Stimulated activated CD8-positive, alpha-beta memory T cell treated with anti-CD3 and anti-CD28 coated beads, Interleukin-4, amount 100 ng/mL, for 24 hours (primary cell): ENCODE results near the gene ZNF275.
"Not testable (repeated sequence)": the region's sequence is repeated elsewhere in the genome, so short reads cannot be mapped to it uniquely, and the experiment has no call there.

ENCODE experiments used
- DNase-seq: peaks from one replicate; pipeline ENCODE4 v3.0.0-alpha.2; 2020; ENCODE audit warnings: low read depth

Gene ZNF275

DNA sequence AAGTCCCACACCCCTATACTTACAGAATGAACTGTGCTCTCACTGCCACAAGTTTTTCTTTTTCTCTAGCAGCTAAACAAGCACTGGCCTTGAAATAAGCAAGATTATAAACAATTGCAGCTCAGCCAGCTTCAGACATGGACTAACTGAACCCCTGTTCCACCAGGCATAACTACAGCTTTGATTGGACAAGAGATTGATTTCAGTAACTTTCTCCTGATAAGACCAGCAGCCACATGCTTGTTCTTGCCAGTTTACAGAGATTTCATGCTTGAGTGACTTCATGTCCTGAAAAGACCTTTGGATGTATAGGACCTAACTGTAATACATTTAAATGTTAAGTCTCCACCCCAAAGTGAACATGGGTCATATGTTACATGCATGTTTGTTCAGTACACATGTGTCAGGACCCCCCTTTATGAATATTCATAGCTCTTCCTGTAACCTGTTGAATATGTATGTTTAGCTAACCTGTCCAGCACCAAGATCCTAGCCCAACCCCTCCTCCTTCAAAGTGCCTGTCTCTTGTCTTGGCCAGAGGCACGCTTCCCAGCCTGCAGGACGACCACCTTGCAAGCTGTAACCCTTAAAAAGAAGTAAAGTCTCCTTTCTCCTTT is 27.9 kb downstream of the ZNF275 start:
- no peak for DNase-seq

DNA sequence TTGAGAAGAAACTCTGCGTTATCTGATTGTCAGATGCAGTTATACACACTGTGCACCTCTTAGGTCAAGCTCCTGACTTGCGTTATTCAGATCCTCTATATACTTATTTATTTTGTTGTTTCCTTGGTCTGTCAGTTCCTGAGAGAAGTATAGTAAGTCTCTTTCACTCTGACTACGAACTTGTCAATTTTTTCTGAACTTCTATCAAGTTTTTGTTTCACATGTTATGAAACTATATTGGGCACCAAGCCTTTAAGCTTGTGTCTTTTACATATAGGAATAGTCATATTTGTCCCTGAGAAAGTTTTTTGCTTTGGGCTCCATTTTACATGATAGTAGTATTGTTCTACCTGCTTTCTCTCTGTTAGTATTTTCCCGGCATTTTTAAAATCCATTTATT is 31.7 kb downstream of the ZNF275 start:
- DNase-seq: no peak

DNA sequence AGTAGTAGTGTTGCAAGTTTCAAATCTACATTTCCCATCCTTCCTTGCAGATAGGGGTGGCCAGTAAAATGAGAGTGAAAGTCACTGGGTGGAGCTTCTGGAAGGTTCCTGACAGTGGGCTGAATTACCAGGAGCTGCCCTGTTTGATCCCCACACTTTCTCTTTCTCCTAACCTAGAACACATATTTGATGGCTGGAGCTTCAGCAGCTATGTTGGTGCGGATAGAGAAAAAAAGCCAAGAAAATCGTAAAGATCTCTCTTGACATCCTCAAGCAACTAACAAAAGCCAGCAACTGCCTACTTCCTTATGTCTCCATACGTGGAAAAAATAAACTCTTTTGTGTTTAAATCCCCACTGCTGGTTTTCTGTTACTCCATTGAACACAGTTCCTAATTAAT is 32.2 kb downstream of the ZNF275 start:
- DNase-seq: no peak

DNA sequence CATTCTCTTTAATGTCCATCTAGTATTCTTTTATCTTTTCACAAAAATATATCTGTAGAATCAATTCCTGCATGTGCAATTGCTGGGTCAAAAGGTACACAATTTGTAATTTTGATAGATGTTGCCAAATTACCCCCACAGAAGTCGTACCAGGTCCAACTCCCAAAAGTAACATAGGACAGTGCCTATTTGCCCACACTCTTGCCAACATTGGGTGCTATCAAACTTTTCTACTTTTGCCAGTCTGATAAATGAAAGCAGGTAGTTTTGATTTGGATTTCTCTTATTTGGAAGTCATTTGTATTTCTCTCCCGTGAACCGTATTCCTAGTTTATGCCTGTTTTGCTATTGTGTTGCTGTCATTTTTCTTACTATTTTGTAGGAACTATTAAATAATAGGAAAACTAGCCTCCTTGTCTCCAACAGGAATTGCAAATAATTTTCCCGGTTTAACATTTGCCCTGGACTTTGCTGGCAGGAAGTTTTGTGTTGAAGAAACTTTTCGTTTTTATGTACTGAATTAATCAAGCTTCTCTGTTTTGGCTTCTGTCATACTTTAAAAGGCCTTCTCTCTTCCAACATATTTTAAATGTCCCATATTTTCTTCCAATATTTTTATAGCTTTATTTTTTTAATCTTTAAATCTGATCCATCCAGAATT is 33.1 kb downstream of the ZNF275 start:
- no peak for DNase-seq

DNA sequence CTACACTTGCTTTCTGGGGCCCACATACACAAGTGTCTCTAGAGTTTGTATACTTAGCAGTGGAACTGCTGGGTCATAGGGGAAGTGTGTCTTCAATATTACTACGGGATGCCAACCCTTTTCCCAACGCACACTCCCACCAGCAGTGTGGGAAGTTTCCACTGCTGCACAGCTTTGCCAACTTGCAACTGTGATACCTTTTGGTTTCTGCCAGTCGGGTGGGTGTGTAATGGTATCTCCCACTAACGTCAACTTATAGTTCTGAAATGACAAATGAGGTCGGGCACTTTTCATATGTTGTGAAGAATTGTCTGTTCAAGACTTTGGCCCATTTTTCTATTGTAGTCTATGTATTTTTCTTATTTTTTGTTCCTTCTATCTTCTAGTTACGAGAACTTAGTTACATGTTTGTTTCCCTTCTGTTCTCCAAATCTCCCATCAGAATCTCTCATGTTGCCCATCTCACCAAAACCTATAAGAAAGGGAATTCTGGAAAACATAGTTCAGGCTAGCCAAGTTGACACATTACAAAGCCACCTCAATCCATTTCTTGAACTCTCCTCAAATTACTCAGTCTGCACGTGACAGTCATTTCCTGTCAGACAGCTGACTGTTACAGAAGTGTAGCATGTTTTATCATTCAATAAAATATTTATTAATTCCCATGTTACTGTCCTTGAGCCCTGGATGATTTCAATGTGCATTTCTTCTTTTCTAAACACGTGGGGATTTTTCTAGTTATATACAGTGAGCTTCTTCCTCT is 36.5 kb downstream of the ZNF275 start:
- no peak for DNase-seq

DNA sequence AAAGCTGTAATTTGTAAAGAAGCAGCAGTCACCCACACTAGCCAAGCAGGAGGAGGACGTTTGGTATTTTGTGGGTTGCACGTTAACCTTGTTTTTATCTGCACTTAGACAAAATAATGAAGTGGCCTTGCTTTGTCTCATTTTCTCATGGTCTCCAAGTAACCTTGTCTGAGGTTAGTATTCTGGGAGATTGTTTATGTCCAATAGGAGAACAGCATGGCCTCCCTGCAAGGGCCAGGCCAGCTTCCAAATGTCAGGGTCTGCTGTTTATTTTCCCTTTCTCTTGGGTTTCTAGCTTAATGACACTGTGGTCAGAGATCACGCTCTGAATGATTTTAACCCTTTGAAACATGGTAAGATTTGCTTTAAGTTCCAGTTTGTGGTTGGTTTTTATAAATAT is 37.3 kb downstream of the ZNF275 start:
- DNase-seq: no peak

DNA sequence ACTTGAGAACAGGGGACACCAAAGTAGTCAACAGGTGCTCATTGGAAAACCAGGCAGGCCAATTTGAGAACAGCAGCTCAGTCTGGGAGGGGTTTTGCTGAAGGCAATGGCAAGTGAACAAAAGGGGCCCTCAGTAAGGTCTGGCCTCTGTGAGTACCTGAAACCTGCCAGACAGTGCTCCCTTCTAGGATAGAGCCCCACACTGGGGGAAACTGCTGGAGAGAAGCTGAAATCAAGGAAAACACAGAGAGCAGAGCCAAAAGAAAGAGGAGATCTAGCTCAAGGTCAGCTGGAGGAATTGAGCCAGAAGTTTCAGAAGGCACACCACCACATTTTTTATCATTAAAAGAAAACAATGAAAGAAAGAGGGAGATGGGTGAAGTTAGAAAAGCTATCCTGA is 39.0 kb downstream of the ZNF275 start:
- no peak for DNase-seq

DNA sequence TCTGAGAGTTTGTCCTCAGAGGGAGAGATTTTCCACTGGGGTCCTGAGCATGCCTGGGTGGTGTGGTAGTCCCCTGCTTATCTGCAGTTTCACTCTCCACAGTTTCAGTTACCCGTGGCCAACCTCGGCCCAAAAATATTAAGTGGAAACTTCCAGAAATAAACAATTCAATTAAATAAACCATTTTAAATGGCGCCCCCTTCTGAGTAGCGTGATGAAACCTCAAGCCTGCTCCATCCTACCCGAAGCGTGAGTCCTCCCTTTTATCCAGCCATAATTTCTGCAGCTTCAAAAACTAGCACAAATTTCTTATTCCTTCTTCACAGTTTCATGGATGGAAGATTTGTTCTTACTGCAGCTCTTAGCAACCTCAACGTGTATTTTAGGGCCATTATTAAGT is 40.5 kb downstream of the ZNF275 start:
- DNase-seq: no peak

DNA sequence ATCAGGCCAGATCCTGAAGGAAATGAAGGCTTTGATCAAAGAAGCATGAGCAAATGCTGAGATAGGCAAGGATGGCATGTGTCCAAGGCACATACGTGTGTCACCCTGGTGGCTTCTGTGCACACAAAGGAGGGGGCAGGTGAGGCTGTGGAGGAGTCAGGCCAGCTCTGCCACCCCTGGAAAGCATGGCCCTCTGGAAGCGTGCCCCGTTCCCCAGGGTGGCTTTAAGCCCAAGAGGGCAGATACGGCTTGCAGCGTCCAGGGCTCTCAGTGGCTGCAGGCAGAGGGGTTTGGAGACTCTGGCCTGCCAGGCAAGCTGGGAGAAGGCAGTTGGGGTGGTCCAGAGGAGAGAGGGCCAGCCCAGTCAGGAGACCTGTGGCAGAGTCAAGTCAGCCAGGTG is 41.6 kb downstream of the ZNF275 start:
- no peak for DNase-seq

DNA sequence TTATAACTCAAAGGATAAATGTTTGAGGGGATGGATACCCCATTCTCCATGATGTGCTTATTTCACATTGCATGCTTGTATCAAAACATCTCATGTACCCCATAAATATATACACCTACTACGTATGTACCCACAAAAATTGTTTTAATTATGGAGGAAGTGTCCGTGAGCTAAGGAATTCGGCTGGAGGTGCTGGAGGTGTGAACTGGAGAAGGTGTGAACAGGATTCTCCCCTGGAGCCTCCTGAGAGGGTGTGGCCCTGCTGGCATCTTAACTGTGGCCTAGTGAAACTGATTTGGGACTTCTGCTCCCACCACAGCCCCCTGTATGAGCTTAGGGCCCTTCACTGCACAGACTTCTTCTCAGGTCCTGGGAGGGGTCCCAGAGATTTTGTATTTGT is 43.8 kb downstream of the ZNF275 start:
- DNase-seq: no peak

DNA sequence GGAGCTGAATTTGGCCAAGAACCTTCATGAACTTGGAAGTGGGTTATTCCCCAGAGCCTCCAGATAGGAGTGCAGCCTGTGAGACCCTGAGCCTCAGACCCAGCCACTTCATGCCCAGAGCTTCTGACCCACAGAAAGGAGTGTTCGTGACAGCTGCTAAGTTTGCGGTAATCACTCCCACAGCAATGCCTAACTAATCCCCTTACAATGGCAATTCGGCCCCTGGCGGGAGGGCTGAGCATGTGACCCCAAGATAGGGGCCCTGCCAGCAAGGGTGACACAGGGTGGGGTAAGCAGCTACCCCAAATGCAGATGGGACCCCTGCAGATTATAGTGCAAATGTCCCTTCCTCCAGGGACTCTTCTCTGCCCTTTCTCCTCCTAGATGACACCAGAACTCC is 44.7 kb downstream of the ZNF275 start:
- DNase-seq: no peak

DNA sequence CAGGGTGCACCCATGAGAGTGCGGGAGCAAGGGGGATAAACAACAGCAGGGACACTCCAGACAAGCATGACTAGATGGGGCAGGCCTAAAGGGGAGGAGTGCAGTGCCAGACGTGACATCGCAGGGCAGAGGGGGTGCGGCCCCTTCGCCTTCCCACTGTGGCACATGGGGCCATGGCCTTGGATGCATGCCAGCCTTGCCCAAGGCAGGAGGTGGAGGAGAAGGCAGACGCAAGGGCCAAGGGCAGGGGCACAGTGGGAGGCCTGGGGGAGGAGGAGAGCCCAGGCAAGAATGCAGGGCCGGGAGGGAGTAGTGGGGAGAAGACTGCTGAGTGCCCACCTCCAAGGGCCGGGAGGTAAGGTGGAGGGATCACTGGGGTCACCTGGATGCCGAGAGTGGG is 45.6 kb downstream of the ZNF275 start:
- no peak for DNase-seq

DNA sequence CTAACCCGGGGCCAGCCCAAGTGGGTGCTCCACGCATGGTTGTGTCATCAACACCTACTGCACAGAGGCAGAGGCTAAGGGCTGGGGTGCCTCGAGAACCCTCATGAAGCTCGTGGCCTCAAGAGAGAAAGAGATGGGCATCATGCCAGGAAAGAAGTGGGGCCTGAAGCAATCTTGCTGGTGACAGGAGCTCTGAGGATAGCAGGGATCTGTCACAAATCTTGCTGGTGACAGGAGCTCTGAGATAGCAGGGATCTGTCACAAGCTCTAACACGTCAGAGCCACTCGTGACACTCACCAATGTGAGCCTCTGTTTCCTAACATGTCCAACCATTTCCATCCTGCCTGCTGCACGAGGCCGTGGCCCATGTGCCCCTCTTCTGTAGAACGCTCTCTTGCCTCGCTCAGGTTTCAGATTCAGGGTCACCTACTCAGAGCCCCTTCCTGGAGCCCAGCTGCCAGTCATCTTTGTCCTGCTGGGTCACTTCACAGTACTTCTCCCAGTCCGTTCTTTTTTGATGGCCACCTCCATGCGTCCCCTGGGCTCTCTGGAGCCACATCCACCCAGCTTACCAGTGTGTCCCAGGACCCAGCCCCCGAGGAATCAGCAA is 46.1 kb downstream of the ZNF275 start:
- no peak for DNase-seq

DNA sequence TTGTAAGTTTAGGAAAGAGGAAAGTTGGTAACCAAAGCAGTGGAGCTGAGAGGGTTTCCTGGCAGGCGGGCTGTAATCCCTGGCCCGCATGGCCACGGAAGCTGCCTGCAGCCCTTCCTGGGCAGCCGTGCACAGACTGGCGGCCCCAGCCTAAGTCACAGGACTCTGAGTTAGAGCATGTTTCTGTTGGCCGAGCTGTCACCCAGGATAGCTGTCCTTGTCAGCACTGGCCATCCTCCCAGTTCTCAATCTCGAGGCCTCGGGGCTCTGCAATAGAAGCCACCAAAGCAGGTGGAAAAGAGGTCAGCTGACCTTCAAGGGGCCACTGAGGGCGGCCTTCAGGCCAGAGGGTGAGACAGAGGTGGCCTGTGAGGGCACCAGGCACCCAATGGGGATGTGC is 46.7 kb downstream of the ZNF275 start:
- no peak for DNase-seq

DNA sequence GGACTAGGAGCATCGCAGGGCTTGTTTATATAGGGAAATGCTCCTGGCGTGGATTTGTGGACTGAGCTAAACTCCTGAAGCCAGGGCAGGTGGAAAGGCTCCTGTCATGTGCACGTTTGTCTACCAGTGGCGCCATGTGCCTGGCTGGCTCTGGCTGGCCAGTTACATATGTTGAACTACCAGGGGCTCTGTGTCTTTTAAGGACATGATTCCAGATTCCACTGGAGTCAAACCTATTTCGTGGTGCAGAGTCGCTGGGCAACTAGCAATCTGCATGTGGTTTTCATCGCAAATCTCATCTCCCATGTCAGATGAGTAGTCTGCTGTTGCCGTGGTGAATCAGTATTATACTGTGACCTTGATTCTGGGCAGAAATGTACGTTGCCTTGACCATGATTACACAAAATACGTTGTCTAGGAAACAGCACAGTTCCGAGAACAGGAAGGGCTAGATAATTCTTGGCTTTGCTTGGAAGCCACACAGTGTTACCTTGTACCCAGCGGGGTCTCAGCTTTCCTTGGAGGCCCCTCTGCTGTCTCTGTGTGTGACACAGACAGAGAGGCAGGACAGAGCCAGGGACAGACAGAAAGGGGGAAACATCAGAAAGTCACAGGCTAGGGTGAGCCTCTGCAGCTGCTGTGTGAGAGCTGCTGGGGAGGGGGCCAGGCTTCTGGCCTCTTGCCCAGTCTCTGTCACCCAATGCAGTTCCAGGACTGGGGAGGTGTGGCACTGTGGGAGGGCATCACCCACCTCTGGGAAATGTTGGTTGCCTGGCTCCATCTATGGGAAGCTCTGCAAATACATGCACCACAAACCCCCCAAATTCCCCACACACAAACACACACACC is 48.0 kb downstream of the ZNF275 start:
- DNase-seq: no peak

DNA sequence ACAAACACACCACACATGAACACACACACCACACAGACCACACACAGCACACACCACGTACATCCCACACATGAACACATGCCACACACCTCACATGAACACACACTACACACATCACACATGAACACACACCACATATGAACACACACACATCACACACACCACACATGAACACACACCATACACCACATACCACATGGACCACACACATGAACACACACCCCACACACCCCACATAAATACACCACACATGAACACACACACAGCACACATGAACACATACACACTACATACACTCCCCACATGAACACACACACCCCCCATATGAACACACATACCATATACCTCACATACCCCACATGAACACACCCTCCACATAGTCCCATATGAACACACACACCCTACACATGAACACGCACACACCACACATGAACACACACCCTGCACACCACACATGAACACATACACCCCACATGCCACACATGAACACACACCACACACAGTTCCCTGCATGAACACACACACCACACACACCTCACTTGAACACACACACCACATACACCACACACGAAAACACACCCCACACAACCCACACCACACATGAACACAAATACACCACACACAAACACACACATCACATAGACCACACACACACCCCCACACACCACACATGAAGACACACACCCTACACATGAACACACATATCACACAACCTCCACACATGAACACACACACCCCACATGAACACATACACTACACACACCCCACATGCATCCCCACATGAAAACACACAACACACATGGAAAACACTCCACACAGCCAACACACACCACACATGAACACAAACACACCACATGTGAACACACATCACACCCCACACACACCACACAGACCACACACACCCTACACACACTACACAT is 48.9 kb downstream of the ZNF275 start:
- no peak for DNase-seq

DNA sequence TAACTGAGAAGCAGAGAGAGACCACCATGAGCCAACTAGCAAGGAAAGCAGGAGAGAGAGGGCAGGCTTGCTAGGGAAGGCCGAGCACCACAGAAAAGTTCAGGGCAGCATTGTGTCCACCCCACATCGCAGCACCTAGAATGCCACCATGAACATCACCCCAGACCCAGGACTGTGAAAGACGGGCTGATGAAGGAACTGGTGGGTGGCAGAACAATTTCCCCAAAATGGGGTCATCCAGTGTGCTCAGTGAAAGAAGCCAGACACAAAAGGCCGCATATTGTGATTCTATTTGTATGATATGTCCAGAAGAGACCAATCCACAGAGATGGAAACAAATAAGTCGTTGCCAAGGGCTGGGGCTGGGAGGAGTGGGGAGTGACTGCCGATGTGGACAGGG is 50.4 kb downstream of the ZNF275 start:
- DNase-seq: no peak

DNA sequence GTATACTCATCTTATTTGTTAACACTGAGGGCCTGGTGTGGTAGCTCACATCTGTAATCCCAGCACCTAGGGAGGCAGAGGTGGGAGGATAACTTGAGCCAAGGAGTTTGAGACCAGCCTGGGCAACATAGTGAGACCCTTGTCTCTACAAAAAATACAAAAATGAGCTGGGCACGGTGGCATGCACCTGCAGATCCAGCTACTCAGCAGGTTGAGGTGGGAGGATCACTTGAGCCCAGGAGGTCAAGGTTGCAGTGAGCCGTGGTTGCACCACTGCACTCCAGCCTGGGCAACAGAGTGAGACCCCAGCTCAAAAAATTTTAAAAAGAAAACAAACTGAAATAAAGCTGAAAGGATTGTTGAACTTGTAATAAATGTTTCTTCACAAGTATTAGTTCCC is 51.0 kb downstream of the ZNF275 start:
- DNase-seq: not testable (repeated sequence)

DNA sequence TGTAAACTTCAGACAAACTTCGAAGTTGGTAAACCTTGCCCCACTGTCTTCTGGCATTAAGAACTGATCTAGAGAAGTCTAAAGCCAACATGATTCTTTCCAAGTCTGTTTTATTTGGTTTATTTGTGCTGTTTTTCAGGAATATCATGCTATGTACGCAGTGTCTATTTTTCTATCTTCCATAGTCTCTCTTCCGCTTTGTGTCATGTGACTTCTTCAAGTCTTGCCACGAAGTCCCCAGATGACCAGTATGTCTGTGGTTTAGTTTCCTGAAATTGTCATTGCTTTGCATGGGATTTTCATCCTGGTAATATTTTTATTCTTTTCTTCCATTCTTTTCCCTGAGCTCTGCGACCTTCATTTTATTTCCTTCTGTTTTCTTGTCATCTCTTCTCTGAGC is 52.1 kb downstream of the ZNF275 start:
- no peak for DNase-seq

DNA sequence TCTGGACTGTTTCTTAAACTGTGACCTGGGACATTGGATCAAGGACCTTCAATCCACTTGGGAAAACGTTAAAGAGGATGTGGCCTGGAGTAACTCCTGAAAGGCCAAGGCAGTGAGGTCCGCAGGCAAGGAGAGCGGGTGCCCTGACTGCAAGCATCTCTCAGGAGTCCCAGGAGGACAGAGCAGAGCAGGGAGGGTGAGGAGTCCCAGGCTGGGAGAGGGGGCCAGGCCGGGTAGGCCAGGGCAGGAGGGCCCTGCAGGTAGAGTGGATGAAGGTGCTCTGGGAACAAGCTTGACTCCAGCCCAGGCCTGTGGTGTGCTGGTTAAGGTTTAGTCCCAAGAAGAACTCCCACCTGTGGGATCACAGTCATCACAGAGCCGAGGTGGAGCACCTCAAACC is 53.4 kb downstream of the ZNF275 start:
- no peak for DNase-seq
